ENCODE results near the gene UNC13B.

Gene UNC13B

DNA sequence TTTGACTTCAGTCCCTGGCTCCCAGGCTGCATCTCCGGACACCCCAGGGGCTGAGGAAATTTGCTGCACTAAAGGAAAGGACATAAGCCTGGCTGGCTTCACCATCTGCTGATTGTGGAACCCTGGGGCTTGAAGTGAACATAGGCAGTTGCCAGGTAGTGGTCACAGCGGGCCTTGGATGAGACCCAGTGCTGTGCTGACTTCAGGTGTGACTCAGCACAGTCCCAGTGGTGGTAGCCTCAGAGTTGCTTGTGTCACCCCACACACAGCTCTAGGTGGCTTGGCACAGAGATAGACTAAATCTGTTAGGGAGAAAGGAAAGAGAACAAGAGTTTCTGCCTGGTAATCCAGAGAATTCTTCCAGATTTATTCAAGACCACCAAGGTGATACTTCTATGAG, 292.0 kb downstream of the UNC13B start:
- DNase-seq: no peak

All from activated CD4-positive, alpha-beta T cell treated with anti-CD3 and anti-CD28 coated beads, Interleukin-2, amount 50 U/mL, for 16 hours (primary cell).